Ectodermal cell (in vitro differentiated cells): ENCODE data around the gene RPTOR.
A peak's percentile ranks its signal among the peaks of the same experiment; 100 is the strongest.

ENCODE experiments used
- H3K27ac ChIP-seq: 2 replicates; pipeline ENCODE4 v1.7.0; 2013; ENCODE audit warnings: mild to moderate bottlenecking, low read depth, low read length; ENCODE audit not compliant: insufficient read depth, poor library complexity, severe bottlenecking
- H3K27me3 ChIP-seq: 2 replicates; pipeline ENCODE4 v1.7.0; 2013; ENCODE audit warnings: mild to moderate bottlenecking, low read length; ENCODE audit not compliant: insufficient read depth, control insufficient read depth, poor library complexity, severe bottlenecking
- H3K36me3 ChIP-seq: one replicate; pipeline ENCODE4 v1.7.0; 2013; ENCODE audit warnings: low read length; ENCODE audit not compliant: control insufficient read depth, insufficient read depth
- H3K4me1 ChIP-seq: one replicate; pipeline ENCODE4 v1.7.0; 2013; ENCODE audit warnings: low read length; ENCODE audit not compliant: control insufficient read depth, insufficient read depth
- H3K4me3 ChIP-seq: 2 replicates; pipeline ENCODE4 v1.7.0; 2013; ENCODE audit warnings: low read depth, low read length, control low read depth; ENCODE audit not compliant: insufficient read depth
- H3K9me3 ChIP-seq: 2 replicates; pipeline ENCODE4 v1.7.0; 2013; ENCODE audit warnings: mild to moderate bottlenecking, low read length, moderate library complexity; ENCODE audit not compliant: control insufficient read depth
- WGBS, 2 experiments: methylation state at CpG; one replicate each; pipeline ENCODE4 v1.1.7; 2013; ENCODE audit warnings: missing lambda C conversion rate in 2 of 2; 5-methylcytosine and 5-hydroxymethylcytosine counted together

The RPTOR gene

DNA sequence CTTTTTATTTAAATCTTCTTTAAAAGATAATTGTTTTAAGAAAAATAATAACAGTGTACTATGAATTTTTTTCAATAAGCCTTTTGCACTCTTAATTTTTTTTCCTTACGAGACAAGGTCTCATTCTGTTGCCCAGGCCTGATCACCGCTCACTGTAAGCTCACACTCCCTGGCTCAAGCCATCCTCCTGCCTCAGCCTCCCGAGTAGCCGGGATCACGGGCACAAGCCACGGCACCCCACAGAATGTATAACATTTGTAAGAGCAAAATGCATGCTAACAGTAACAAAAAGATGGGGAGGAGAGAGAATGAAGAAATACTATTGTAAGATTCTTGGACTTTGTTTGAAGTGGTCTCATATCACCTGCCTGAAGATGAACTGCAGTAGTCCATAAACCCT lies 320.1 kb downstream of the RPTOR start:
- no peak overlapping the region for H3K4me3 ChIP-seq
- H3K27me3 ChIP-seq, result no peaks in the 10 kb centered on the region
- peaks cover 5% of the 10 kb centered on the region for H3K4me1 ChIP-seq
- WGBS, 2 experiments, result 93 to 97% methylated on average over 6 of the region's 6 CpGs
- no peak overlapping the region for H3K27ac ChIP-seq
- H3K9me3 ChIP-seq, result no peaks in the 10 kb centered on the region
- H3K36me3 ChIP-seq, result peaks cover 9% of the 10 kb centered on the region

DNA sequence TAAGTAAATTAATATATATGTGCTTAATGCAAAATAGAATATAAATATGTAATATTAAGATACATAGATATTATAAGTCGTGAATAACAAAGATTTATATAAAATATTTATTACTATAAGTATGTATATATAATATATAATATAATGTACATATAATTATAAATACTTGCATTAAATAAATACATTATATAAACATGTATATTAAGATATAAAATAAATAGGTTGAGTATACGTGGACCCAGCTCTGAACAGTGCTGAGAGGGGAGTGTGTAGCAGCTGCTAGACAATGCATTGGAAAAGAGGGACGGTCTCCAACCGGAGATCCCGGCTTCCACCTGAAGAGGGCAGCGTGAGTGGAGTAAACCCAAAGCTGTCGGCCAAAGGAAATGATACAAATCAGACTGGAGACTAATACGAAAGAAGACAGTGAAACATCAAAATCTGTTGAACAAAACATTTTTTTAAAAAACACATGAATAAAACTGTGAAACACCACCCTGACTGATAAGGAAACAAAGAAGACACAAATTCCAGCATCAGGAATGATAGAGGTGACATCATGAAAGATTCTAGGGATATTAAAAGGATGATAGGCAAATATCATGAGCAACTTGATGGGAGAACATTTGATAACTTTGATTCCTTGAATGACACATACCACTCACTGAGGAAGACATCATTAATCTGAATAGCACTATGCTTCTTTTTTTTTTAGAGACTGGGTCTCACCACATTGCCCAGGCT lies 321.6 kb downstream of the RPTOR start:
- Histone ChIP-seq H3K4me1 (peaks cover 2% of the 10 kb centered on the region), H3K36me3 (peaks cover 9% of the 10 kb centered on the region), H3K9me3 (no peaks in the 10 kb centered on the region), H3K4me3 (no peak overlapping the region), H3K27ac (no peak overlapping the region), H3K27me3 (no peaks in the 10 kb centered on the region)
- WGBS, 2 experiments, result 27 to 32% methylated on average over 7 of the region's 8 CpGs

DNA sequence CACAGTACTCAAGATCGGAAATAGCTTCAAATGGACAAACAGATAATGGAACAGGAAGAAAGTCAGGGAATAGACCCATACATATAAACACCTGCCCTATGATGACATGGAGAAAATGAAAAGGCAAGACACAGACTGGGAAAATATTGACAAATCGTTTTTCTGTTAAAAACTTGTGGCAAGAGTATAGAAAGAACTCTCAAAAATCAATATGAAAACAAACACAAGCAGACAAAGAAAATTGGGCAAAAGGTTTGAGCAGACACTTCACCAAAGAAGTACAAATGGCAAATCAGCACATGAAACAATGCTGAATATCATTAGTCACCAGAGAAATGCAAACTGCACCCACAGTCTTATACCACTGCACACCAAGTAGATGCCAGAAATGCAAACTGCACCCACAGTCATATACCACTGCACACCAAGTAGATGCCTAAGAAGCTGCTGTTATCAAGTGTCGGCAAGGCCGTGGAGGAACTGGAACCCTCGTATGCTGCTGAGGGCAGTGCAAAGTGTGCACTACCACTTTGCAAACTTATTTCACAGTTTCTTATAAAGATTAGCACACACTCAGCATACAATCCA lies 323.5 kb downstream of the RPTOR start:
- WGBS, 2 experiments, result 83 to 95% methylated on average over 4 to 5 of the region's 5 CpGs
- Histone ChIP-seq H3K4me1 (peaks cover 18% of the 10 kb centered on the region), H3K9me3 (no peaks in the 10 kb centered on the region), H3K36me3 (no peaks in the 10 kb centered on the region), H3K27me3 (no peaks in the 10 kb centered on the region), H3K27ac (no peak overlapping the region), H3K4me3 (no peak overlapping the region)

- H3K27ac ChIP-seq, result no peak overlapping the region
- no peaks in the 10 kb centered on the region for H3K9me3 ChIP-seq
- H3K4me1 ChIP-seq, result peaks cover 28% of the 10 kb centered on the region
- no peaks in the 10 kb centered on the region for H3K36me3 ChIP-seq
- H3K4me3 ChIP-seq, result no peak overlapping the region
- 91 to 92% methylated on average over 7 of the region's 7 CpGs for WGBS, 2 experiments
- H3K27me3 ChIP-seq, result no peaks in the 10 kb centered on the region
Observed at GRCh38 chr17:80869481-80870145, 325.0 kb downstream of the RPTOR start.

DNA sequence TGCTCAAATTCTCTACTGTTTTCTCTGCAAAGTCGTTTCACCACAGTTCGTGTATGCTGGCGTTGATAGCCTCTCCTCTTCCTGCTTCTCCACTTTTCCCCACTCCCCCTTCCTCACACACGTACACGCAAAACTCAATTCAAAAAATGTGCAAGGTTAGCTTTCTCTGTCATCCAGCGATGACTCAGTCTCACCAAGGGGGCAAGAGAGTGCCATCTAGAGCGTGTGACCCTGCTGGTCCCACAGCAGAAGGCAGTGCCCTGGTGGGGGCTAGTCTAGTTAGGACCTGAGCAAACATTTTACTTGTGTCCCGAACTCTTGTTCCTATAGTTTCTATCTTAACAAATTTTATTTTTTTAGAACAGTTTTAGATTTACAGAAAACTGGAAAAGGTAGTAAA lies 325.8 kb downstream of the RPTOR start:
- Histone ChIP-seq H3K4me3 (no peak overlapping the region), H3K36me3 (no peaks in the 10 kb centered on the region), H3K4me1 (peaks cover 28% of the 10 kb centered on the region), H3K9me3 (no peaks in the 10 kb centered on the region), H3K27ac (no peak overlapping the region), H3K27me3 (no peaks in the 10 kb centered on the region)
- 84 to 86% methylated on average over 7 to 8 of the region's 8 CpGs for WGBS, 2 experiments

GRCh38 chr17:80871341-80871740 lies 326.7 kb downstream of the RPTOR start:
- Histone ChIP-seq H3K27ac (no peak overlapping the region), H3K4me3 (no peak overlapping the region), H3K4me1 (peaks cover 28% of the 10 kb centered on the region), H3K36me3 (no peaks in the 10 kb centered on the region), H3K27me3 (no peaks in the 10 kb centered on the region), H3K9me3 (no peaks in the 10 kb centered on the region)
- WGBS, 2 experiments, result 91% methylated on average over 12 of the region's 12 CpGs

DNA sequence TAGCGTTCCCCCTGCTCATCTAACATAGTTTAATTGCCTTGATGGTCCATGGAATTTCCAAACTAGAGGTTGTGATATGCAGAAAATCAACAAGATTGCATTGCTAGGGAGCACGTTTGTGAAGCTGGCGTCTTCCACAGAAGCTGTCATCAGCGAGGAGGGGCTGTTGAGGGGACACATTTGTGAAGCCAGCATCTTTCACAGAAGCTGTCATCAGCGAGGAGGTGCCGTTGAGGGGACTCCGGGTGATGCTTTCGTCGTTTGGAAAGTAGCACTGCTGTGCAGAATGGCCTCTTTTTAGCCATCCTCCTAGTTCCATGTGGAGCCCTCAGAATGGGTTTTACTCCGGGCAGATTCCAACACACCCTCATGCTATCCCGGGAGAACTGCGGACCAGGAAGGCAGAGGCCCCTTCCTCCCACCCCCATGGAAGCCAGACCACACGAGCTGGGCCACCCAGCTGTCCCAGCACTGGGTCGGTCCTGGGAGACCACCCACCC lies 327.4 kb downstream of the RPTOR start:
- no peaks in the 10 kb centered on the region for H3K9me3 ChIP-seq
- H3K4me1 ChIP-seq, result peaks cover 28% of the 10 kb centered on the region
- no peak overlapping the region for H3K27ac ChIP-seq
- 80 to 82% methylated on average over 14 of the region's 14 CpGs for WGBS, 2 experiments
- H3K27me3 ChIP-seq, result no peaks in the 10 kb centered on the region
- no peak overlapping the region for H3K4me3 ChIP-seq
- no peaks in the 10 kb centered on the region for H3K36me3 ChIP-seq

DNA sequence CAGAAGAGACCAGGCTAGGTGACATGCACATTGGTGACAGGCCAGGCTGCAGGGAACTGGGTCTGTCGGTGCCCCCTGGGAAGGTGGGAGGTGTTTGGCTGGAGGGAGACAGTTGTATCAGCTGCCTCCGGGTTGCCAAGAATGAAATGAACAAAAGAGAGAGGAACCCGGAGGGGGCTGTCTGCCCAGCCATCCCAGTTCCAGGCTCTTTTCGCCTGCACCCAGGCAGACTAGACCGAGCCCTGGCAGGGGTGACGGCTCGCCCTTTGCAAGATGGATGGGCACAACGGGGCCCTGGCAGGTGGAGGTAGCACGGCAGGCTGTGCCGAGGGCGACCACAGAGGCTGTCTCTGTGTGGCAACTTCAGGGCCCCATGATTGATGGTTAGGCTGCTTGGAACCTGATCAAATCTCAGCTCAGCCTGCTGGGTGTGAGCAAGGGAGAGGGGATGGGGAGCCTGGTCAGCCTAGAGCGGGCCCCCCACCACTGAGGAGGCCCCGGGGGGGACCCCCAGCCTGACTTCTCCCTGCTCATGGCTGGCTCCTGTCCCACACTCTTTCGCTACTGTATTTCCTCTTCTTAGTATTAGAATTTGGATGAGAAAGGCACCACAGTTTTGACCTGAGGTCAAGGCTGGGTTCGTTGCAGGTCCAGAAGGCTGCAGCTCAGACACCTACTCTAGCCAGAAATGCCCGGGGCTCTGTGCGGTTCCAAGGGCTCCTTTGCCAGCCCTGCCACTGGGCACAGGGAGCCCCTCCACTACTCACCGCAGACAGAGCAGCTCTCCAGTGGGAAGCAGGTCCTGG lies 328.1 kb downstream of the RPTOR start:
- Histone ChIP-seq H3K4me1 (peaks cover 28% of the 10 kb centered on the region), H3K36me3 (no peaks in the 10 kb centered on the region), H3K27ac (peak overlapping the region; percentile 84), H3K27me3 (no peaks in the 10 kb centered on the region), H3K9me3 (no peaks in the 10 kb centered on the region), H3K4me3 (peak overlapping the region; percentile 10)
- 69 to 74% methylated on average over 18 of the region's 18 CpGs for WGBS, 2 experiments

DNA sequence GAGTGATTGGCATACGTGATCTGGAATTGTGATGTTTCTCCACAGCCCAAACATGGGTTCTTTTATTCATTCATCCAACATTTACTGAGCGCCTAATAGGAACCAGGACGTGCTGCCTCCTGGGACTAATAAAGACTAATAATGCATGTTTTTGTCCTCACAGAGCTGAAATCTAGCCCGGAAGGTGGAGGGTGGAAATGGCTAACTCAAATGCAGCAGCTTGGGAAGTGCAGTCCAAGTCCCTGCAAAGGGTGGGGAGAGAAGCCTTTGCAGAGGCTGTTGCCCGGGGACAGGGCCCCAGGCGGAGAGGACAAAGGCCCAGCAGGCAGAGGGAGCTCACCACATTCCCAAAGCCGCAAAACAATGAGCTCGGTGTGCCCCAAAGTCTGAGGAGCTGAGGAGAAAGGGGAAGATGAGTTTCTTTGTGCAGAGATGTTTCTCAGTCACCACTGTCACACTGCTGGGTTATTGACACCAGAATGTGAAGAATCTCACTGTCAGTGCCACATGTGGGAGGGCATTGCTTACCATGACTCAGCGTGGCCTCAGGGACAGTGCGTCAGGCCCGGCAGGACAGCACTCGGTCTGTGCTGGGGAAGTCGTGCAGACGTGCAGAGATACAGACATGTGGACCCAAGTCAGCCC lies 328.8 kb downstream of the RPTOR start:
- Histone ChIP-seq H3K4me1 (peaks cover 32% of the 10 kb centered on the region), H3K36me3 (no peaks in the 10 kb centered on the region), H3K27me3 (no peaks in the 10 kb centered on the region), H3K27ac (peak overlapping the region; percentile 84), H3K4me3 (peak overlapping the region; percentile 10), H3K9me3 (no peaks in the 10 kb centered on the region)
- 16 to 17% methylated on average over 14 of the region's 14 CpGs for WGBS, 2 experiments
